Activated T-cell treated with anti-CD3 and anti-CD28 coated beads for 48 hours (primary cell): Measurements from ENCODE around the gene PGBD5.
"Not testable (repeated sequence)": the region's sequence is repeated elsewhere in the genome, so short reads cannot be mapped to it uniquely, and the experiment has no call there.

Source experiments
- DNase-seq: peaks from one replicate; pipeline ENCODE4 v3.0.0-alpha.2; 2020; ENCODE audit warnings: low read depth

PGBD5 gene

GRCh38 chr1:230424391-230425251 is 1.5 kb downstream of the PGBD5 start:
- no peak for DNase-seq

- DNase-seq = no peak
Measured at GRCh38 chr1:230423951-230424350, 2.2 kb downstream of the PGBD5 start.

GRCh38 chr1:230423261-230423660 is 2.9 kb downstream of the PGBD5 start:
- no peak for DNase-seq

- no peak for DNase-seq
Measured at GRCh38 chr1:230422221-230422981, 3.7 kb downstream of the PGBD5 start.

- no peak for DNase-seq
Measured at GRCh38 chr1:230421481-230421880, 4.7 kb downstream of the PGBD5 start.

GRCh38 chr1:230420372-230420771 is 5.8 kb downstream of the PGBD5 start:
- not testable (repeated sequence) for DNase-seq

- no peak for DNase-seq
Measured at GRCh38 chr1:230416430-230416829, 9.7 kb downstream of the PGBD5 start.

GRCh38 chr1:230415405-230416132 is 10.6 kb downstream of the PGBD5 start:
- DNase-seq = no peak

GRCh38 chr1:230414694-230415093 is 11.4 kb downstream of the PGBD5 start:
- DNase-seq = no peak

GRCh38 chr1:230414102-230414501 is 12.0 kb downstream of the PGBD5 start:
- DNase-seq = no peak

- DNase-seq = no peak
Measured at GRCh38 chr1:230413061-230413460, 13.1 kb downstream of the PGBD5 start.

GRCh38 chr1:230408971-230409370 is 17.2 kb downstream of the PGBD5 start:
- no peak for DNase-seq

GRCh38 chr1:230407351-230407750 is 18.8 kb downstream of the PGBD5 start:
- no peak for DNase-seq

GRCh38 chr1:230406727-230407126 is 19.4 kb downstream of the PGBD5 start:
- DNase-seq = not testable (repeated sequence)

GRCh38 chr1:230403442-230403841 is 22.7 kb downstream of the PGBD5 start:
- no peak for DNase-seq

GRCh38 chr1:230401763-230402294 is 24.3 kb downstream of the PGBD5 start:
- no peak for DNase-seq

- DNase-seq = no peak
Measured at GRCh38 chr1:230401101-230401500, 25.0 kb downstream of the PGBD5 start.

GRCh38 chr1:230400007-230400344 is 26.2 kb downstream of the PGBD5 start:
- no peak for DNase-seq

- DNase-seq = no peak
Measured at GRCh38 chr1:230399321-230400006, 26.7 kb downstream of the PGBD5 start.

GRCh38 chr1:230398856-230399255 is 27.3 kb downstream of the PGBD5 start:
- DNase-seq = no peak

- DNase-seq = no peak
Measured at GRCh38 chr1:230396966-230397365, 29.2 kb downstream of the PGBD5 start.

GRCh38 chr1:230395932-230396331 is 30.2 kb downstream of the PGBD5 start:
- no peak for DNase-seq
